ENCODE data around the gene GINS1.

- TF ChIP-seq POLR2A (IDR thresholded peaks at IDR 0.05) (no peak), CTCF (IDR thresholded peaks at IDR 0.05) (no peak)
Measured at GRCh38 chr20:25490656-25491445, 83.4 kb downstream of the GINS1 start.
